Measurements from ENCODE around the gene EDNRA.

- TF ChIP-seq CTCF (IDR thresholded peaks at IDR 0.05) (no peak), POLR2A (IDR thresholded peaks at IDR 0.05) (no peak)
These were observed 103.0 kb downstream of the EDNRA start for GRCh38 chr4:147583876-147584275.
